CD4-positive, alpha-beta T cell treated with Interleukin-4 for 1 hour (primary cell): ENCODE data around the gene PRM2.
"Not testable (repeated sequence)": the region's sequence is repeated elsewhere in the genome, so short reads cannot be mapped to it uniquely, and the experiment has no call there.

Experiments used
- DNase-seq, 2 donors: peaks; one replicate each; pipeline ENCODE4 v3.0.0-alpha.2; 2020 to 2022

The PRM2 gene

DNA sequence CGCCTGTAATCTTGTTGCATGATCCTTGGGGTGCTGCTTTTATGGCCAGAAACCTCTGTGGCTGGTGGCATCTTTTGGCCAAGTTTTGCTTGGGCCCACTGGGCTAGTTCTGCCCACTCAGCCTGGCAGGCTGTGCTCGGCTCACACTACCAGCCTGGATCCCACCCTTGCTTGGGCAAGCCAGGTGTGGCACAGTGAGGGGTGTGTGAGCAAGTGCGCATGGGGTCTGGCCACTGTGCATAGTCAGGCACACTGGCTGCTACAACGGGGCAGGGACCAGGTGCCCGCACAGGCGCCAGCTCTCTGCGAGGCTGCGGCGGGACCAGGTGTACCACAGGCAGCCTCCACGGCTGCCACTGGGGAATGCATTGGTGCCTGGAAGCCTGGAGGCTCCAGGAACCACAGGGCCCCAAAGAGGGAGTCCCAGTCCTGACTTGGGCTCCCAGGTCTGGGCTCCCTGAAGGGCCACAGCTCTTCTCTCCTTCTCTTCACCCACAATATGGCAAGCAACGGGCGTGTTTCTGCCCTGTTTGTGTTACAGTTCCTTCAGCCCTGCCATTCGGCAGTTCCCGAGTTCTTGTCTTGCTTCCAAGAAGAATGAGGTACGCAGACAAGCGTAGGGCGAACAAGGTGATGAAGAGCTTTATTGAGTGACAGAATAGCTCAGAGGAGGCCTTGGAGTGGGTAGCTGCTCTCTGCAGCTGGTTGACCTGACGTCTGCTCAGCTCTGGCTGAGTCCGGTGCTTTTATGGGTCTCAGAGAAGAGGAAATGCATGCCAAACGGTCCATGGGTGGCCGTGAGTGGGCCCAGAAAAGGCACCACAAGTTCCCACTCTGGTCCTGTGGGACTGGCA, 31.6 kb upstream of the PRM2 start:
- DNase-seq = no peak

DNA sequence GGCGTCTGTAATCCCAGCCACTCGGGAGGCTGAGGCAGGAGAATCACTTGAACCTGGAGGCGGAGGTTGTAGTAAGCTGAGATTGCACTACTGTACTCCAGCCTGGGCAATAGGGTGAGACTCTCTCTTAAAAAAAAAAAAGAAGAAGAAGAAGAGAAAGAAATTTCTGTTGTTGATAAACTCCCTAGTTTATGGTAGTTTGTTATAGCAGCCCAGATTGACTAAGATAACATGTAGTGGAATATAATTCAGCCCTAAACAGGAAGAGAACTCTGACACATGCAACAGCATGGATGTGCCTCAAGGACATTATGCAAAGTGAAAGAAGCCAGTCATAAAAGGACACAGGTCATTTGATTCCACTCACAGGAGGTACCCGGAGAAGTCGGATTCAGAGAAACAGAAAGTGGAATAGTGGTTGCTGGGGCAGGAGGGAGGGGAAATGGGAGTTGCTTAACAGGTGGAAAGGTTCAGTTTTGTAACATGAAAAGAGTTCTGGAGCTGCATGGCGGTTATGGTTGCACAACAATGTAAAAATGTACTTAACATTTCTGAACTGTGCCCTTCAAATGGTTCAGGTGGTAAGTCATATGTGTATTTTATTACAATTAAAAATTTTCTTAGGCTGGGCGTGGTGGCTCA, 30.8 kb upstream of the PRM2 start:
- DNase-seq = peak in 1 of 2 donors; percentile 25

DNA sequence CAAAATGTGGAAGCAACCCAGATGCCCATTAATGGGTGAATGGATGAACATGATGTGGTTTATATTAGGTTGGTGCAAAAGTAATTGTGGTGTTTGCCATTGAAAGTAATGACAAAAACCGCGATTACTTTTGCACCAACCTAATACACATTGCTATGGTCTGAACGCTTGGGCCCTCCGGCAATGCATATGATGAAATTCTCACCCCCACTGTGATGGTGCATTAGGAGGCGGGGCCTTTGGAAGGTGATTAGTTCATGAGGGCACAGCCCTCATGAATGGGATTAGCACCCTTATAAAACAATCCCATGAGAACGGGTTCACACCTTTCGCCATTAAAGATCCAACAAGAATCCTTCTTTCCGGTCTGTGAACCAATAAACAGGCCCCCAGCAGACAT, 30.1 kb upstream of the PRM2 start:
- no peak for DNase-seq

DNA sequence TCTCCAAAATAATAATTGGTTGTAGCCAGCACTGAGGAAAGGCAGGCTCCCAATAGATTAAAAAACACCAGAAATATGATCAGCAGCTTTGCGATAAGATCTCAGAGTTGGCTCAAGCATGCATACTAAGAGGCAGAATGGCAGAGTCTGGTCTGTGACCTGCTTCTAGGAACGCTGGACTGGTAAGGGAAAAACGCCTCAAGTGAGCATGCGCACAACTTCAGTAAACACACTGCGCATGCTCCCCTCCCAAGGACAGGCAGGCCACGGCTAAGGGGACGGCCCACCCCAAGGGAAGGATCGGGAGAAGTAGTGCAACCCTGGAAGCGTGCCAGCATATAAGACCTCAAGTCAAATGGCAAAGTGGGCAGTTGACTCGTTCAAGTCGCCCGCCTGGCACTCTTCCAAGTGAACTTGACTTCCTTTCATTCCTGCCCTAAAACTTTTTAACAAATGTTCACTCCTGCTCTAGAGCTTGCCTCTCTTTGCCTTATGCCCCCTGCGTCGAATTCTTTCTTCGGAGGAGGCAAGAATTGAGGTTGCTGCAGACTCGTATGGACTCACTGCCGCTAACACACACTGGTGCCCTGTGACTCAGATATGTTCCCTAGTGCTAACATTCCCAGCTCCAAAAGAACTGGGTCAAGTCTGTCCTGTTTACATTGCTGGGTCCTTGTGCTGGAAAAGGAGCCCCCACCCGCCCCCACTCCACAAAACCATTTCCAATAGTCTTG, 27.3 kb upstream of the PRM2 start:
- DNase-seq = no peak

DNA sequence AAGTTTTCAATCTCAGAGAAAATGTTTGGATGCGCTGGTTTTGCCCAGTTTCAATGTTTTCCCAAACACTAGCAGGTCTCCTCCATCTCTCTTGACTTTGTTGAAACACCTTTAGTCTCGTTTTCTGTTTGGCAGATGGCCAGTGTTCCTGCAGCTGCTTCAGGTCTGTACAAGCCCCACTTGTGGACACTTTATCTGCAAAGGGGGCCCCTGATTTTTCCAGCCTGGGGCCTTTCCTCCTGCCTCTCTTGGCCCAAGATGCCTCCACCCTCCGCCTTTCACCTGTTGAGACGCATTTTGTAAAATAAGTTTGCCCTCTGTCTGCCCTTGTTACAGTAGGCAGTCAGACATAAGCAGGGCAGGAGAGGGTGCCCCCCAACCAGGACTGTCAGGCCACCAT, 26.7 kb upstream of the PRM2 start:
- no peak for DNase-seq

DNA sequence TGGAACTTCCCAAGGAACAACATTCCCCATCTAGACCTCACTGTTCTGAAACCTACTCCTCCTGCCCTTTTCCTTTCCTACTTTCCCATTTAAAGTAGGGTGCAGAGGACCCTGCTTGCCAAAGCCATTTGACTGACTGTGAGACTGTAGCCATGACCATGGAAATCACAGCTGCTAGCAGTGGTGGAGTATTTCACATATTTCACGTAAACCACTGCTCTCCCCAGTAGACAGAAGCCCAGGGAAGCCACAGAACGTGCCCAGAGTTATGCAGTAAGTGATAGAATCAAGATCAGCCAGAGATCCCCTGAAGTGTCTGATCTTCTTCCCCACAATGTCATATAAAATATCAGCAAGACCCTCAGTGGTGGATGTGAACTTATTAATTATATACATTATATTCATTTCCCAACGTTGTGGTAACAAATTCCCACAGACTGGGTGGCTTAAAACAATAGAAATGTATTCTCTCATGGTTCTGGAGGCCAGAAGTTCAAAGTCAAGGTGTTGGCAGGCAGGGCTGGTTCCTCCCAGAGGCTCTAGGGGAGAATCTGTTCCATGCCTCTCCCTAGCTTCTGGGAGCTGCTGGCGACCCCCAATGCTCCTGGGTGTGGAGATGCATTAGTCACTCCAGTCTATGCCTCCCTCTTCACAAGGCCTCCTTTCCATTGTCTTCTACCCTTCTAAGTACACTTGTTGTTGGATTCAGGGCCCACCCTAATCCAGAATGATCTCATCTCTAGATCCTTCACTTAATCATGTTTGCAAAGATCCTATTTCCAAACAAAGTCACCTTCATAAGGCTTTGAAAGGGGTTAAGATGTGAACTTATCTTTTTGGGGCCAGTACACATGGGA, 25.6 kb upstream of the PRM2 start:
- no peak for DNase-seq

DNA sequence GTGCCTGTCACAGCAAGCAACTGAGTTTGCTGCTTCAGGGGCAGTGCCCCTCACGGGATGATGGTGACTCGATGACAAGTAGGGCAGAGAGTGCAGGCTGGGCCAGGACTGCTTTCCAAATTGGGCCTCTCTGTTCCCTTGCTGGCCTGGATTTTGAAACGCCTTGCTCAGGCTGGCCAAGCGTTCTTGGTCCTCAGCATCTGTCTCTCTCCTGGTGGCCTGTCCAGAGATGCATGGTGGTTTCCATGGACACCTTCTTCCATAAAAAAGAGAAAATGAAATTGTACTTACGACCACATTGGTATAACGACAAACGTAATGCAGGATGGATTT, 24.2 kb upstream of the PRM2 start:
- no peak for DNase-seq

DNA sequence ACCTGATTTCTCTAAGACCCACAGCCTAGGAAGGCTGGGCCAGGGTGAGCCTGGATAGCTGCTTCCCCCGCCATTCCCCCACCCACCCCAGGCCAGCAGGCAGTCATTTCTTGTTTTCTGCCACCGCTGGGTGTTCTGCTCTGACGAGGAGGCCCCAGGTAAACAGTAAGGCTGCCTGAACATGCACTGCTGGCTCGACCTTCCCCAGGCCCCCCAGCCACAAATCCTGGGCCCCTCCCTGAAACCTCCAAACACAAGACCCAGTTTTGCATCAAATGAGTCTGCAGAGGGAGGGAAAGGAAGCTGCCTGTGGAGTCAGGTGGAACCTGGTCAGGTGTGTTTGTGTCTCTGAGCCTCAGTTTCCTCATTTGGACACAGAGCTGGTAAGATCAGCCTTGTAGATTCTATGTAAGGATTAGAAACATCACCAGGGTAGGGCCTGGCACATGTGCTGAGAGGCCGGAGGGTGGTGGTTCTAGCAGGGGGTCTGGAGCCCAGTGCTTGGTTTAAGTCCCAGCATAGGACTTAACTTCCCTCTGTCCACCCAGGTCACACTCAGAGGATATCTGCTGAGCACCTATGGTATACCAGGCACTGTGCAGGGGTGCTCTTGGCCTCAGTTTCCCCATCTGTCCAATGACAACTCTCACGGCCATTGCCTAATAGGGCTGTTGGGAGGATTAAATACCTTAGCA, 23.7 kb upstream of the PRM2 start:
- DNase-seq = no peak

DNA sequence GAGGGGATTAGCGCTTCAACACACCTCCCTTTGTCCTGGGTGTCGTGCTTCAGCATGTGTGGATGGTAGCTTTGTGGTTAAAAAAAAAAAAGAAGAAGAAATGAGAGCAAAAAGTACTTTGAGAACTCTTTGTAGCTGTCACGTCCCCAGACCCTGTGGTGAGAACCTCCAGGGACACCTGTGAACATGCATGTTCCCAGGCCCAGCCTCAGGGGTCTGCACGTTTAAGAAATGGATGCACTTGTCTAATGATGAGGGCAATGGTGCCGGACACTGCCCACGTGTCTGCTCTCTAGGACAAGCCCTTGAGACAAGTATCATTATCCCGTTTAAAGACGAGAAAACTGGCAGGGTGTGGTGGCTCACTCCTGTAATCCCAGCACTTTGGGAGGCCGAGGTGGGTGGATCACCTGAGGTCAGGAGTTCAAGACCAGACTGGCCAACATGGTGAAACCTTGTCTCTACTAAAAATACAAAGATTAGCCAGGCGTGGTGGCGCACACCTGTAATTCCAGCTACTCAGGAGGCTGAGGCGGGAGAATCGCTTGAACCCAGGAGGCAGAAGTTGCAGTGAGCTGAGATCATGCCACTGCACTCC, 22.8 kb upstream of the PRM2 start:
- DNase-seq = peak in 1 of 2 donors; percentile 19

DNA sequence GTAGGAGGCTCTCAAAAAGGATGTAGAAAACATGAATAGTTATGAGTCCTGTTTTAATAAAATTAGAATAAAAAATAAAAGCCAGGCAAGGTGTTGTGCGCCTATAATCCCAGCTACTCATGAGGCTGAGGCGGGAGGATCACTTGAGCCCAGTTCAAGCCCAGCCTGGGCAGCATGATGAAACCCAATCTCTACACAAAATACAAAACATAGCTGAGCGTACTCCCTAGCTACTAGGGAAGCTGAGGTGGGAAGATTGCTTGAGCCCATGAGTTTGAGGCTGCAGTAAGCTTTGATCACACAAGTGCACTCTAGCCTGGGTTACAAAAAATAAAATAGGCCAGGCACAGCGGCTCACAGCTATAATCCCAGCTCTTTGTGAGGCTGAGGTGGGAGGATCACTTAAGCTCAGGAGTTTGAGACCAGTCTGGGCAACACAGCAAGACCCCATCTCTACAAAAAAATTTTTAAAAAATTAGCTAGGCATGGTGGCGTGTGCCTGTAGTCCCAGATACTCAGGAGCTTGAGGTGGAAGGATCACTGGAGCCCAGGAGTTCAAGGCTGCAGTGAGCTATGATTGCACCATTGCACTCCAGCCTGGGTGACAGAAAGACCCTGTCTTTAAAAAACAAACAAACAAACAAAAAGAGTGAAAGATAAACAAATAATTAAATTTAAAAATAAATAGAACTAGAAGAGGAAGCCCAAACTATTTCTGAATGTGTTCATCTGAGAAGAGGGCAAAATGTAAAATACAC, 22.0 kb upstream of the PRM2 start:
- no peak for DNase-seq

DNA sequence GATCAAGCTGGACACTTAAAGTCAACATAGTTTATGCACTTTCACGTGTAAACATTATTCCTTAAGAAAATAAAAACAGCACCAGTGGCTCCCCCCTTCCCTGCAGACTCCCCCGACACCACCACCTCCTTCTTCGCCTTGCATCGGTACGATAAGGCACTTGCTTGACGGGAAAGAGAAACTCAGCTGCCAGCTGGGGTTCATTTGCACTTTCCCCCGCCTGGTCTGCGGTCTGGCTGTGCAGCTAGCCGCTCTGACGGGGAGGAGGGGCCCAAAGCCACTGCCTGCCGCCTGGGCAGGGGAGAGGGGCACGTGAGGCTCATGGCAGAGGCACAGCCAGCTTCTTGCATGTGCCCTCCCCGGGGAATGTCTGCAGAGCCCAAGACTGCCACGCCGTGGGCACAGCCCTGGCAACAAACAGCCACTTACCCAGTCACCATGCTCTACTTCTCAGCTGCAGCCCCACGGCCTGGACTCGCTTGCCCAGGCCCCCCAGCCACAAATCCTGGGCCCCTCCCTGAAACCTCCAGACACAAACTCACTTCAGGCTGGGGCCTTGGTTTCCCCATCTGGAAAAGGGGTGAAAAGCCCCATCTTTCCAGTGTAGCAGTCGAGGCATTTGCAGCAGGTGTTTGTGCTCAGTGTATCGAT, 21.3 kb upstream of the PRM2 start:
- DNase-seq = peak; percentile 63 to 88

DNA sequence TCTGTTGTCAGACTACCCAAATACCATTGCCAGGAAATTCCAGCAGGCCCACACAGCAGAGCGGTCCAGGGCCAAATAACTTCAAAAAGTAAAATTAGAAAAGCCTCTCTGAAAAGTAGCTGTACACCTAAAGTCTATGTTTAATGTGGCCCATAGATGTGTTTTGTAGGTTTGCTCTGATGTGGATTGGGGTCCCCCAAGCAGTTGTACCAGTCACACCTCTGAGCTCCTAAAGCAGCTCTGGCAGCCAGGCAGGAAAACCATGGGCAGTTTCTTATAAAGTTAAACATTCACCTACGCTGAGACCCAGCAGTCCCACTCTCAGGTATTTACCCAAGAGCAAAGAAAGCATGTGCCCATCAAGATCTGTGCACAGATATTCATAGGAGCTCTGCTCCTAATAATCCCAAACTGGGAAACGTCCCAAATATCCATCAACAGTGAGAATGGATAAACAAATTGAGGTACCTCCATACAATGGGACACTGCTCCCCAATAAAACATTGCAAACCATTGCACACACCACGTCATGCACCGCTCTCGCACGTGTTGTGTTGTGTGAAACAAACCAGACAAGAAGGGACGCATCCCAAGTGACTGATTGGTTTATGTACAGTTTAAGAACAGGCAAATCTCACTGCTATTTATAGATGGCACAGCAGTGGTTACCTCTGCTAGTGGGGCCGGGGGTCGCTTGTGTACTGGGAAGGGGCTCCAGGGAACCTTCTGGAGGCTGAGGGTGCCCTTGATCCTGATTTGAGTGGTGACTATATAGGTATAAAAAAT, 20.6 kb upstream of the PRM2 start:
- no peak for DNase-seq

DNA sequence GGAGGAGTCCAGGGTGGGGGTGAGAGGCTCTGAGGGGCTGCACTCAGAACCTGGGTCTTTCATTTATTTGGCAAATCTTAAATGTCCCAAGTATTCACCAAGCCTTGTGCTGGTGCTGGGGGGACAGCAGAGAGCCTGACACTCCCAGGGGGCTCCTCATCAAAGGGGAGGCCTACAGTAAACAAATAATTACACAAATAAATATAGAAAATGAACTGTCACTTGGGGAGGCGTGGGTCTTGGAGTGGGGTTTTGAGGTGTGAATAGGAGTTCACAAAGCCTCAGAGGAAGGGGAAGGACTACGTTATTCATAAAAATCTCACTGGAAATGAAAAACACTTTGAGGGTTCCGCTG, 20.0 kb upstream of the PRM2 start:
- DNase-seq = no peak

DNA sequence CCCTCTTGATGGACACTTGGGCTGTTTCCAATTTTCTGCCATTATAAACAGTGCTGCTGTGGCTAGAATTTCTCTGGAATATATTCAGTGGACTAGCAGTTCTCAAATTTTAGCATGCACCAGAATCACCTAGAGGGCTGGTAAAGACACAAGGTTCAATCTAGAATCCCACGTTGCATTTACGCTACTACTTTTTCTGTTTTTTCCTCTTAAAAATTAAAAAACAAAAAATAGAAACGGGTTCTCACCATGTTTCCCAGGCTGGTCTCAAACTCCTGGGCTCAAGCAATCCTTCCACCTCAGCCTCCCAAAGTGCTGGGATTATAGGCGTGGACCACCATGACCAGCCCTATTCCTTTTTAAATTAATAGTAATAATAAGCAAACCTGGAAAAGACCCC, 19.4 kb upstream of the PRM2 start:
- no peak for DNase-seq

DNA sequence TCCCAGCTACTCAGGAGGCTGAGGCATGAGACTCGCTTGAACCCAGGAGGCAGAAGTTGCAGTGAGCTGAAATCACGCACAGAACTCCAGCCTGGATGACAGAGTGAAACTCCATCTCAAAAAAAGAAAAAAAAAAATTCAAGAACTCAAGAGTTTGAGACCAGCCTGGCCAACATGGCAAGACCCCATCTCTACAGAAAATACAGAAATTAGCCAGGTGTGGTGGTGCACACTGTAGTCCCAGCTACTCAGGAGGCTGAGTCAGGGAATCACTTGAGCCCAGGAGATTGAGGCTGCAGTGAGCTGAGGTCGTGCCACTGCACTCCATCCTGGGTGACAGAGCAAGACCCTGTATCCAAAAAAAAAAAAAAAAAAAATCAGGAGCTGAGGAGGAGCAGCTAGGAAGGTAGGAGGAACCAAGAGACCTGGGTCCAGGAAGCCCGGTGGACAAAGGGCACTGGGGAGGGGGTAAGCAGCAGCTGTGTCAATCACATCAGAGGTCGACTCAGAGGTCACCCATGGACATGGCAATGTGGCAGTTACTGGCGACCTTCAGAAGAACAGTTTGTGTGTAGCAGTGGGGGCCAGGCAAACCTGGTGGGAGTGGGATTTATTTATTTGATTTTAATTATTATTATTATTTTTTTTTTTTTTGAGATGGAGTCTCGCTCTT, 15.9 kb upstream of the PRM2 start:
- no peak for DNase-seq

DNA sequence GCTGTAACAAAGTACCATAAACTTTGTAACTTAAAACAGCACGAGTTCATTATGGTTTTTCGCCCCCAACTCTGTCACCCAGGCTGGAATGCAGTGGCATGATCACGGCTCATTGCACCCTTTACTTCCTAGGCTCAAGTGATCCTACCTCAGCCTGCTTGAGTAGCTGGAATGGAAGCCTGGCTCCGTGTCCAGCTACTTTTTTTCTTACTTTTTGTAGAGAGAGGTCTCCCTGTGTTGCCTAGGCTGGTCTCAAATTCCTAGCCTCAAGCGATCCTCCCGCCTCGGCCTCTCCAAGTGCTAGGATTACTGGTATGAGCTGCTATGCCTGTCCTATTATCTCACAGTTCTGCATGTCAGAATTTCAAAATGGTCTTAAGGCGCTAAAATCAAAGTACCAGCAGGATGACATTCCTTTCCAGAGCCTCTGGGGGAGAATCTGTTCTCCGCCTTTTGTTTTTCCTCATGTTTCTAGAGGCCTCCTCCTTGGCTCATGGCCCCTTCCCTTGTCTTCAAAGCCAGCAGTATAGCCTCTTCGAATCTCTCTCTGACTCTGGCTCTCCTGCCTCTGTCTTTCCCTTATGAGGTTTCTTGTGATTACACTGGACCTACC, 14.9 kb upstream of the PRM2 start:
- DNase-seq = no peak

DNA sequence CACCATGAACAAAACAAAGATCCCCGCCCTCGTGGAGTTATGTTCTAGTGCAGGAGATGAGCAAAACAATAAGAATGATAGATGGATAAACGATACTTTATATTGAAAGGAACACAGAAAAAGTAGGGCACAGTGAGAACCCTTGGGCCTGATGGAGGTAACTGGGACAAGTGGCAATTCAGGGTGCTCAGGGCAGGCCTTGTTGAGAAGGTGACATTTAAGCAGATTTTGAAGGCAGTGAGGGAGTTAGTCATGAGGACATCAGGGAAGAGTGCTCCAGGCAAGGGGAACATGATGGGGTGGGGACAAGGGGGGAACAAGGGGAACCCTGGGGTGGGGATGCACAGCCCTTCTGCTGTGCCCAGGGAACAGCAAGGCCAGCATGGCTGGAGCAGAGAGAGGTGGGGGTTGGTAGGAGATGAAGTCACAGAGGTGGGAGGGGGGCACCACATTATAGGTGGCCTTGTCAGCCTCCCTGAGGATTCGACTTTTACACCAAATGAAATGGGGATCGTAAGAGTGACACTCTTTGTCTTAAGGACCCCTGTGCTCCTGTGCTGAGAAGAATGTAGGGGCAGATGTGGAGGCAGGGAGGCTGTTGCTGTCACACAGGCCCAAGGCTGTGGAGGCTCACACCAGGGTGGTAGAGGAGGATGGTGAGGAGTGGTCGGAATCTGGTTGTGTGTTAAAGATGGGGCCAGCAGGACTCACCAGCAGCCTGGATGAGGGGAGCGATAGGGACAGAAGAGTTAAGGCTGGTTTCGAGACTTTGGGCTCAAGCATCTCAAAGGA, 14.0 kb upstream of the PRM2 start:
- DNase-seq = no peak

DNA sequence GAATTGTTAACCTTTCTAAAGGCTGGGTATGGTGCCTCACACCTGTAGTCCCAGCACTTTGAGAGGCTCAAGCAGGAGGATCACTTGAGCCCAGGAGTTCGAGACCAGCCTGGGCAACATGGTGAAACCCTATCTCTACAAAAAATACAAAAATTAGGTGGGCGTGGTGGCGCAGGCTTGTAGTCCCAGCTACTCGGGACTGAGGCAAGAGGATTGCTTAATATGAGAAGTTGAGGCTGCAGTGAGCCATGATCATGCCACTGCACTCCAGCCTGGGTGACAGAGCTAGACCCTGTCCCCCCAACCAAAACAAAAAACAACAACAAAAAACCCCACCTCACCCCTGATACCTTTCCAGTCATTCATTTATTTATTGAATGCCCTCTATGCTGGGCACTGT, 13.4 kb upstream of the PRM2 start:
- not testable (repeated sequence) for DNase-seq
